Suppressor macrophage (primary cell): Measurements from ENCODE around the gene MTARC1.

ENCODE experiments used
- DNase-seq, 4 experiments: peaks; one replicate each; pipeline ENCODE4 v3.0.0-alpha.2; 2020 to 2022

The MTARC1 gene

GRCh38 chr1:220806408-220806807, 19.7 kb downstream of the MTARC1 start:
- no peak for DNase-seq

GRCh38 chr1:220807726-220808125, 21.0 kb downstream of the MTARC1 start:
- DNase-seq: no peak

- no peak for DNase-seq
Measured at GRCh38 chr1:220808345-220809186, 21.9 kb downstream of the MTARC1 start.

GRCh38 chr1:220809187-220809550, 22.5 kb downstream of the MTARC1 start:
- DNase-seq: no peak

GRCh38 chr1:220809704-220810103, 23.0 kb downstream of the MTARC1 start:
- DNase-seq: no peak

GRCh38 chr1:220810179-220810653, 23.5 kb downstream of the MTARC1 start:
- DNase-seq: peak; percentile 84 to 93 (median 89)

GRCh38 chr1:220810963-220811362, 24.2 kb downstream of the MTARC1 start:
- DNase-seq: no peak

- DNase-seq: no peak
Measured at GRCh38 chr1:220811695-220812094, 25.0 kb downstream of the MTARC1 start.

- no peak for DNase-seq
Measured at GRCh38 chr1:220812308-220812707, 25.6 kb downstream of the MTARC1 start.

- peak; percentile 9 to 41 (median 28) for DNase-seq
Measured at GRCh38 chr1:220813013-220813412, 26.3 kb downstream of the MTARC1 start.

GRCh38 chr1:220815409-220815808, 28.7 kb downstream of the MTARC1 start:
- DNase-seq: no peak

- no peak for DNase-seq
Measured at GRCh38 chr1:220817907-220818306, 31.2 kb downstream of the MTARC1 start.

- no peak for DNase-seq
Measured at GRCh38 chr1:220818421-220819173, 31.9 kb downstream of the MTARC1 start.

- DNase-seq: no peak
Measured at GRCh38 chr1:220819467-220820026, 32.8 kb downstream of the MTARC1 start.

- no peak for DNase-seq
Measured at GRCh38 chr1:220824031-220824989, 37.6 kb downstream of the MTARC1 start.

GRCh38 chr1:220825819-220826551, 39.3 kb downstream of the MTARC1 start:
- no peak for DNase-seq

GRCh38 chr1:220826729-220827128, 40.0 kb downstream of the MTARC1 start:
- no peak for DNase-seq

GRCh38 chr1:220827445-220828178, 40.9 kb downstream of the MTARC1 start:
- no peak for DNase-seq

GRCh38 chr1:220828179-220828490, 41.4 kb downstream of the MTARC1 start:
- no peak for DNase-seq

GRCh38 chr1:220828950-220829586, 42.4 kb downstream of the MTARC1 start:
- DNase-seq: no peak
